Mesenchymal stem cell (in vitro differentiated cells and primary cell): ENCODE results near the gene CHN2.

Source experiments
- DNase-seq: peaks from one replicate; pipeline ENCODE4 v3.0.0-alpha.2; 2013
- H2AFZ ChIP-seq: one replicate; pipeline ENCODE4 v1.6.1; 2013; ENCODE audit warnings: low read depth, mild to moderate bottlenecking, control low read depth, inconsistent platforms, low read length, moderate library complexity
- H2AK5ac ChIP-seq: 2 replicates; pipeline ENCODE4 v1.6.1; 2013; ENCODE audit warnings: low read length, moderate library complexity, mild to moderate bottlenecking, inconsistent platforms; ENCODE audit not compliant: severe bottlenecking
- H2BK120ac ChIP-seq: one replicate; pipeline ENCODE4 v1.6.1; 2013; ENCODE audit warnings: low read depth, mild to moderate bottlenecking, inconsistent platforms, low read length, moderate library complexity
- H2BK12ac ChIP-seq, 2 experiments: one replicate each; pipeline ENCODE4 v1.6.1; 2013; ENCODE audit warnings: inconsistent platforms in 2 of 2, low read length in 2 of 2, mild to moderate bottlenecking in 2 of 2, moderate library complexity in 2 of 2, control low read depth in 1 of 2
- H2BK15ac ChIP-seq: one replicate; pipeline ENCODE4 v1.6.1; 2013; ENCODE audit warnings: mild to moderate bottlenecking, low read depth, inconsistent platforms; ENCODE audit not compliant: poor library complexity, severe bottlenecking
- H2BK5ac ChIP-seq: 2 replicates; pipeline ENCODE4 v1.6.1; 2013; ENCODE audit warnings: low read depth, mild to moderate bottlenecking, low read length, control low read depth, inconsistent platforms; ENCODE audit not compliant: poor library complexity, severe bottlenecking
- H3K14ac ChIP-seq, 2 experiments: one replicate each; pipeline ENCODE4 v1.6.1; 2013; ENCODE audit warnings: inconsistent platforms in 2 of 2, low read length in 2 of 2, control low read depth in 1 of 2, mild to moderate bottlenecking in 1 of 2, moderate library complexity in 1 of 2
- H3K18ac ChIP-seq, 2 experiments: one replicate each; pipeline ENCODE4 v1.6.1; 2013; ENCODE audit warnings: inconsistent platforms in 2 of 2, low read length in 2 of 2, control low read depth in 1 of 2, low read depth in 1 of 2, mild to moderate bottlenecking in 1 of 2
- H3K23ac ChIP-seq, 2 experiments: one replicate each; pipeline ENCODE4 v1.6.1; 2013; ENCODE audit warnings: inconsistent platforms in 2 of 2, low read length in 2 of 2, mild to moderate bottlenecking in 2 of 2, moderate library complexity in 2 of 2, control low read depth in 1 of 2
- H3K27ac ChIP-seq: 2 replicates; pipeline ENCODE4 v1.5.1; 2013; ENCODE audit warnings: mild to moderate bottlenecking, moderate library complexity, low read length, control low read depth, inconsistent platforms; ENCODE audit not compliant: poor library complexity, severe bottlenecking
- H3K27me3 ChIP-seq, 2 experiments: 2 replicates each; pipeline versions ENCODE4 v1.6.1 to v1.7.0; 2013; ENCODE audit warnings: low read length in 2 of 2, mild to moderate bottlenecking in 2 of 2, moderate library complexity in 2 of 2, control low read depth in 1 of 2, inconsistent platforms in 1 of 2; ENCODE audit not compliant: control insufficient read depth in 1 of 2, insufficient read depth in 1 of 2
- H3K36me3 ChIP-seq, 2 experiments: 2 replicates each; pipeline versions ENCODE4 v1.6.1 to v1.7.0; 2013; ENCODE audit warnings: low read length in 2 of 2, control low read depth in 1 of 2, inconsistent platforms in 1 of 2, low read depth in 1 of 2, mild to moderate bottlenecking in 1 of 2; ENCODE audit not compliant: insufficient read depth in 2 of 2, control insufficient read depth in 1 of 2
- H3K4ac ChIP-seq, 2 experiments: one replicate each; pipeline ENCODE4 v1.6.1; 2013; ENCODE audit warnings: inconsistent platforms in 2 of 2, low read length in 2 of 2, mild to moderate bottlenecking in 2 of 2, moderate library complexity in 2 of 2, control low read depth in 1 of 2, low read depth in 1 of 2
- H3K4me1 ChIP-seq: 2 replicates; pipeline ENCODE4 v1.6.1; 2013; ENCODE audit warnings: low read depth, low read length, control low read depth; ENCODE audit not compliant: control insufficient read depth, insufficient read depth
- H3K4me2 ChIP-seq: 2 replicates; pipeline ENCODE4 v1.6.1; 2013; ENCODE audit warnings: low read length, mild to moderate bottlenecking, inconsistent platforms; ENCODE audit not compliant: poor library complexity, severe bottlenecking
- H3K4me3 ChIP-seq, 2 experiments: 2 replicates each; pipeline versions ENCODE4 v1.5.1 to v1.7.0; 2013; ENCODE audit warnings: low read length in 2 of 2, mild to moderate bottlenecking in 2 of 2, control low read depth in 1 of 2, low read depth in 1 of 2; ENCODE audit not compliant: insufficient read depth in 1 of 2
- H3K79me1 ChIP-seq: replicated peaks from 2 replicates; pipeline ENCODE4 v1.6.1; 2013; ENCODE audit warnings: mild to moderate bottlenecking, control low read depth, low read length, inconsistent platforms; ENCODE audit not compliant: poor library complexity, severe bottlenecking
- H3K9ac ChIP-seq: 2 replicates; pipeline ENCODE4 v1.7.0; 2013; ENCODE audit warnings: mild to moderate bottlenecking, low read length, moderate library complexity
- H3K9me3 ChIP-seq: 2 replicates; pipeline ENCODE4 v1.7.0; 2013; ENCODE audit warnings: mild to moderate bottlenecking, low read length; ENCODE audit not compliant: control insufficient read depth
- H4K8ac ChIP-seq: one replicate; pipeline ENCODE4 v1.6.1; 2013; ENCODE audit warnings: inconsistent platforms, mild to moderate bottlenecking, low read length, moderate library complexity
- H4K91ac ChIP-seq: one replicate; pipeline ENCODE4 v1.6.1; 2013; ENCODE audit warnings: mild to moderate bottlenecking, low read length, inconsistent platforms
- WGBS: methylation state at CpG from one replicate; pipeline ENCODE4 v1.1.7; 2013; ENCODE audit warnings: mixed read lengths; 5-methylcytosine and 5-hydroxymethylcytosine counted together

The CHN2 gene

DNA sequence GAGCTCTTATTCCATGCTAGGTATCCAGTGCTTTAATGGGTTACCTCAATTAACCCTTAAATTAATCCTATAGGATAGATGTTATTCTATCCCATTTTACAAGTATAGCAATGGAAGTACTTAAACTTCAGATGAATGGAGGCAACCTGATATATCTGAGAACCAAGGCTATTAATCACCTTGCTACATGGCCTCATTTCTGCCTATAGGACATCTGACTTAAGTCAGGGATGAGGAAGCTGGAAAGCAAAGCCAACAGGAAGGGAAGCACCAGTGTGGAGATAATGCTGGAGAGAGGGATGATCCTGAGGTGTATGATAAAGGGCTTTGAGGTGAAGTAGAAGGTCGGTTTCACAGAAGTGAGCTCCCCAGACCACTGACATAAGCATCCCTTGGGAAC is 132.3 kb downstream of the CHN2 start:
- no peaks in the 10 kb centered on the region for H3K36me3 ChIP-seq
- H3K27ac ChIP-seq = no peak overlapping the region
- no peaks in the 10 kb centered on the region for H3K4me1 ChIP-seq
- H3K9ac ChIP-seq = no peak overlapping the region
- no peak overlapping the region for H2BK12ac ChIP-seq
- H2BK5ac ChIP-seq = no peak overlapping the region
- no peak overlapping the region for H3K4ac ChIP-seq
- no peak overlapping the region for H3K23ac ChIP-seq
- no peak overlapping the region for H3K18ac ChIP-seq
- no peak overlapping the region for H3K4me2 ChIP-seq
- H2BK15ac ChIP-seq = no peak overlapping the region
- no peak overlapping the region for H2BK120ac ChIP-seq
- H2AK5ac ChIP-seq = no peak overlapping the region
- H3K79me1 ChIP-seq = no peaks in the 10 kb centered on the region
- no peak overlapping the region for H3K14ac ChIP-seq
- no peak overlapping the region for H2AFZ ChIP-seq
- H4K91ac ChIP-seq = no peak overlapping the region
- no peak overlapping the region for H4K8ac ChIP-seq
- no peak overlapping the region for H3K4me3 ChIP-seq
- peaks cover 0 to 6% of the 10 kb centered on the region in 2 experiments for H3K27me3 ChIP-seq
- no peak for DNase-seq
- H3K9me3 ChIP-seq = no peaks in the 10 kb centered on the region
- 80% methylated on average over 1 of the region's 1 CpG for WGBS

- Histone ChIP-seq H2BK12ac (no peak overlapping the region), H2BK5ac (no peak overlapping the region), H2AK5ac (no peak overlapping the region), H3K79me1 (no peaks in the 10 kb centered on the region), H4K91ac (no peak overlapping the region), H2AFZ (no peak overlapping the region), H3K4ac (no peak overlapping the region), H2BK15ac (no peak overlapping the region), H3K18ac (no peak overlapping the region), H3K4me3 (no peak overlapping the region), H4K8ac (no peak overlapping the region), H3K9ac (no peak overlapping the region), H3K36me3 (no peaks in the 10 kb centered on the region), H3K23ac (no peak overlapping the region), H3K14ac (no peak overlapping the region), H3K27me3 (peaks cover 0 to 10% of the 10 kb centered on the region in 2 experiments), H3K27ac (no peak overlapping the region), H3K4me1 (no peaks in the 10 kb centered on the region), H3K9me3 (no peaks in the 10 kb centered on the region), H3K4me2 (no peak overlapping the region), H2BK120ac (no peak overlapping the region)
- WGBS = 80% methylated on average over 4 of the region's 8 CpGs
- DNase-seq = no peak
Measured at GRCh38 chr7:29327455-29327854, 132.9 kb downstream of the CHN2 start.

DNA sequence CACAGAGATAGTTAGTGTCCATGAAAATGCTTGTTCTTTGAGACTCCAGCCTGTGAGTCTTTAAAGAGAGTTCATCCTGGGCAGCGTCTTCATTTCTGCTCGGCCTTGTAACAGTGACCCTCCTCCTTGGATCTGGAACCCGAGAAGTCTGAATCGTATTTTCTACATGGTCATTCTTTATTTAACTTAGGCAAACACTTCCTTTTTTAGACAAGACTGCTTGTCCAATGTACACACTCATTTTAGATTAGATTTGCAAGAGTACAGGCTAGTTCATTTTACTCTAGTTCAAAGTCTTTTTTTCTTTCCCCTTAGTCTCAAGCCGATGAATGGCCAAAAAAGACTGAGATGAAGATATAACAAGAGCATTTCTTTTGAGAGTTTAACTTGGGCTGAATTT is 133.5 kb downstream of the CHN2 start:
- H3K18ac ChIP-seq = no peak overlapping the region
- H3K23ac ChIP-seq = no peak overlapping the region
- H3K4me2 ChIP-seq = no peak overlapping the region
- H3K36me3 ChIP-seq = no peaks in the 10 kb centered on the region
- no peak overlapping the region for H4K91ac ChIP-seq
- H2BK12ac ChIP-seq = no peak overlapping the region
- H3K4me1 ChIP-seq = no peaks in the 10 kb centered on the region
- no peak overlapping the region for H2BK5ac ChIP-seq
- no peak overlapping the region for H3K4me3 ChIP-seq
- no peak overlapping the region for H3K14ac ChIP-seq
- no peak overlapping the region for H3K27ac ChIP-seq
- no peaks in the 10 kb centered on the region for H3K9me3 ChIP-seq
- no peak for DNase-seq
- no peaks in the 10 kb centered on the region for H3K79me1 ChIP-seq
- H2AK5ac ChIP-seq = no peak overlapping the region
- no peak overlapping the region for H4K8ac ChIP-seq
- no peak overlapping the region for H3K4ac ChIP-seq
- H3K27me3 ChIP-seq = peaks cover 0 to 15% of the 10 kb centered on the region in 2 experiments
- no peak overlapping the region for H2AFZ ChIP-seq
- no peak overlapping the region for H2BK120ac ChIP-seq
- H3K9ac ChIP-seq = no peak overlapping the region
- 78% methylated on average over 4 of the region's 5 CpGs for WGBS
- H2BK15ac ChIP-seq = no peak overlapping the region

DNA sequence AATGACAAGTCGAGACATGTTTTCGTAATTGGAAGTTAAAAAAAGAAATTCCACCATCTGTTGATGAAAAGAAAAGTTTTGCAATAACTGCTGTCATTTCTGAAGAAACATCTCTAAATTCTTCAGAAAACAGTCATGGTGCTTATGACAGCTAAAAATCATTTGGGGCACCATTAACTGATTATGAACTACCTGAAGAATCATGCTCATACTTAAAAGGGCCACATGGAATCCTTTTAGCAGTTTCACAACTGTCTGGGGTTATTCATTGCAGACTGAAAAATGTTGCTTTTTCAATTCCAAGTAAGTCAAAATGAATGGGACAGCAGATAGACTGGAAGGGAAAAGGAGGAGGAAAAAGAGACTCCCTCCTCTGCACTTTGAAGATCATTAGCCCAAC is 134.2 kb downstream of the CHN2 start:
- no peak overlapping the region for H3K4ac ChIP-seq
- no peaks in the 10 kb centered on the region for H3K9me3 ChIP-seq
- no peaks in the 10 kb centered on the region for H3K79me1 ChIP-seq
- H2AK5ac ChIP-seq = no peak overlapping the region
- H2AFZ ChIP-seq = no peak overlapping the region
- H3K4me1 ChIP-seq = no peaks in the 10 kb centered on the region
- no peak overlapping the region for H2BK12ac ChIP-seq
- no peak overlapping the region for H4K8ac ChIP-seq
- H2BK15ac ChIP-seq = no peak overlapping the region
- H3K18ac ChIP-seq = no peak overlapping the region
- H2BK120ac ChIP-seq = no peak overlapping the region
- no peak overlapping the region for H3K27ac ChIP-seq
- no peak overlapping the region for H3K23ac ChIP-seq
- H3K27me3 ChIP-seq = peaks cover 0 to 22% of the 10 kb centered on the region in 2 experiments
- DNase-seq = no peak
- no peaks in the 10 kb centered on the region for H3K36me3 ChIP-seq
- no peak overlapping the region for H4K91ac ChIP-seq
- no peak overlapping the region for H3K9ac ChIP-seq
- no peak overlapping the region for H3K4me3 ChIP-seq
- no peak overlapping the region for H2BK5ac ChIP-seq
- no peak overlapping the region for H3K4me2 ChIP-seq
- WGBS = 94% methylated on average over 2 of the region's 2 CpGs
- H3K14ac ChIP-seq = no peak overlapping the region
